Muscle of arm (tissue), 14 donors: Measurements from ENCODE around the gene PPA1. TPM values are rescaled to one million over a fixed set of nuclear protein-coding genes. Genes with fewer than 3 reads are reported as not detected.
A peak's percentile ranks its signal among the peaks of the same experiment; 100 is the strongest.
"Not testable (repeated sequence)": the region's sequence is repeated elsewhere in the genome, so short reads cannot be mapped to it uniquely, and the experiment has no call there.

Source experiments
- DNase-seq: peaks from one replicate; pipeline ENCODE4 v3.0.0-alpha.2; 2013
- long read RNA-seq, 11 donors: transcript quantifications; one replicate each; lab custom pipeline, GENCODE V29; 2026
- polyA plus RNA-seq, 12 donors: library from polyadenylated mRNA; unstranded; fragments of 120-200 nt; gene quantifications; one replicate each; pipeline ENCODE4 v1.2.1, GENCODE V29; 2013; ENCODE audit not compliant: insufficient read length in 12 of 12

Gene PPA1
- polyA plus RNA-seq, result 100 to 1,000 TPM in 2 of 12 donors, 10 to 100 TPM in 9, not detected in 1; 71.1 to 108 (median 85.4) TPM
- long read RNA-seq, donor 1, transcript PPA1-202 (11 exons, 1,295 nt), result major isoform, 60 of 393 reads
- long read RNA-seq, donor 1, partial matches to known transcripts, result 333 of 393 reads
- long read RNA-seq, donor 1, other reads (novel, unspliced or antisense), result 0 of 393 reads
- long read RNA-seq, donor 2, transcript PPA1-202 (11 exons, 1,295 nt), result major isoform, 52 of 52 reads
- long read RNA-seq, donor 2, partial matches to known transcripts, result 0 of 52 reads
- long read RNA-seq, donor 2, other reads (novel, unspliced or antisense), result 0 of 52 reads
- long read RNA-seq, donor 3, transcript PPA1-202 (11 exons, 1,295 nt), result major isoform, 20 of 48 reads
- long read RNA-seq, donor 3, partial matches to known transcripts, result 28 of 48 reads
- long read RNA-seq, donor 3, other reads (novel, unspliced or antisense), result 0 of 48 reads
- long read RNA-seq, donor 4, transcript PPA1-202 (11 exons, 1,295 nt), result major isoform, 23 of 41 reads
- long read RNA-seq, donor 4, partial matches to known transcripts, result 18 of 41 reads
- long read RNA-seq, donor 4, other reads (novel, unspliced or antisense), result 0 of 41 reads
- long read RNA-seq, donor 5, result 0 reads
- long read RNA-seq, donor 6, transcript PPA1-202 (11 exons, 1,295 nt), result major isoform, 20 of 20 reads
- long read RNA-seq, donor 6, partial matches to known transcripts, result 0 of 20 reads
- long read RNA-seq, donor 6, other reads (novel, unspliced or antisense), result 0 of 20 reads
- long read RNA-seq, donor 7, transcript PPA1-202 (11 exons, 1,295 nt), result major isoform, 30 of 30 reads
- long read RNA-seq, donor 7, partial matches to known transcripts, result 0 of 30 reads
- long read RNA-seq, donor 7, other reads (novel, unspliced or antisense), result 0 of 30 reads
- long read RNA-seq, donor 8, transcript PPA1-202 (11 exons, 1,295 nt), result major isoform, 49 of 295 reads
- long read RNA-seq, donor 8, partial matches to known transcripts, result 246 of 295 reads
- long read RNA-seq, donor 8, other reads (novel, unspliced or antisense), result 0 of 295 reads
- long read RNA-seq, donor 9, transcript PPA1-202 (11 exons, 1,295 nt), result major isoform, 39 of 109 reads
- long read RNA-seq, donor 9, partial matches to known transcripts, result 70 of 109 reads
- long read RNA-seq, donor 9, other reads (novel, unspliced or antisense), result 0 of 109 reads
- long read RNA-seq, donor 10, transcript PPA1-202 (11 exons, 1,295 nt), result major isoform, 42 of 127 reads
- long read RNA-seq, donor 10, partial matches to known transcripts, result 85 of 127 reads
- long read RNA-seq, donor 10, other reads (novel, unspliced or antisense), result 0 of 127 reads
- long read RNA-seq, donor 11, transcript PPA1-202 (11 exons, 1,295 nt), result major isoform, 54 of 206 reads
- long read RNA-seq, donor 11, partial matches to known transcripts, result 152 of 206 reads
- long read RNA-seq, donor 11, other reads (novel, unspliced or antisense), result 0 of 206 reads

DNA sequence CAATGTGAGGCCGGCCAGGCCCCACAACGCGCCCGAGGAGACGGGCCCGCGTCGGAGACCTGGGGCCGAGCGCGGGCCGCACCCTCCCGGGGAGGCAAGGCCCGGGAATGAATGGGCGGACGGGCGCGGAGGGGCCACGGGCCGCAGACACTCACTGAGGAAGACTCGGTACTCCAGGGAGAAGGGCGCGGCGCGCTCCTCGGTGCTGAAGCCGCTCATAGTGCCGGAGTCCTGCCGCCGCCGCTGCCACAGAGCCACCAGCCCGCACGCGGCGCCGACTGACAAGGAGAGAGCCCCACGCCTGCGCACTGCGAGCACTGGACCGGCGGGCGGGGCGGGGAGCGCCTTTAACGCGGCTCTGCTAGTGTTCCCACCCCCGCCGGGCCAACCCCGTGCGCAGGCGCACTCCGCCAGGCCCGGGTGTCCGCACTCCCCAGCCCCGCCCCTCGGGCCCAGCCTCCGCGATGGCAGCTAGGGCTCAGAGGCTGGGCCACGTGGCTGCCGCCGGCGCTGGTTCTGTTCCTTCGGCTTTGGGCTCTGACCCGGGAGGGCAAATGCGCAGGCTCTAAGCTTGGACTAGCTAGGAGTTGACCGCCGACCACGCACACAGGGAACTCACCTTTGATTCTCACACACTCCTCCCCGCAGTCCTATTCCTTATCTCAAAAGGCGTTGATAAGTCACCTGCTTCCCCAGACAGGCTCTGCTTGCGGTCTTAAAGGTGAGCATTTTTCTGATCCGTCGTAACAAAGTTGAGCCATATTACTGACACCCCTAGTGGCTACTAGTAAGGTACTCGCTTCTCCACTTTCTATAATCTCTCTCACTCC is at the start of gene PPA1:
TSS of gene PPA1 (minus strand) at position 321 of the 830 bp plus-strand sequence. CDS start at position 219, 102 bp downstream.
- peak; percentile 97 for DNase-seq

DNA sequence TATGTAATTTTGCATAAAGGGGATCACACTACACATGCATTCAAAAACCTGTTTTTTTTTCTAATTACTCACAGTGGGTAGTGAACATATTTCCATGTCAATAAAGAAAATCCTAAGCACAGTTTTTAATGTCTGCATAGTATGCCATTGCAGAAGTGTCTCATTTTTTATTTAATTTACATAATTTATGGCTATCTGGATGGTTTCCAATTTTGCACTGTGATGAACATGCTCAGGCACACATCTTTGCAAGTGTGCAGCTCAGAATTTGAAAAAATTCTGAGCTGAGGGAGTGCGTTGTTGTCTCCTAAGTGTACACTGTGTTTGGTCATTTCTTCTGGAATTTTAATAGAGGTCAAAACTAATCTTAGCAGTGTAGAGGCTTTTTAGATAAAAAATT is 48.4 kb upstream of the PPA1 start:
- DNase-seq, result no peak

DNA sequence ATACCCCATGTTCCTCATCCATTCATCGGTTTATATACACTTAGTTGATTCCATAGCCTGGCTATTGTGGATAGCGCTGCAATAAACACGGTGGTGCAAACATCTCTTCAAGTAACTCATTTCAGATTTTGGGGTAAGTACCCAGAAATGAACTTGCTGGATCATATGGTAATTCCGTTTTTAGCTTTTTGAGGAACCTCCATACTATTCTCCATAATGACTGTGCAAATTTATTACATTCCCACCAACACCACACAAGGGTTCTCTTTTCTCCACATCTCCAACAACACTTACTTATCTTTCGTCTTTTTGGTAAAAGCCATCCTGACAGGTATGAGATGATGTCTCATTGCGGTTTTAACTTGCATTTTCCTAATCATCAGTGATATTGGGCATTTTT is 46.9 kb upstream of the PPA1 start:
- no peak for DNase-seq

DNA sequence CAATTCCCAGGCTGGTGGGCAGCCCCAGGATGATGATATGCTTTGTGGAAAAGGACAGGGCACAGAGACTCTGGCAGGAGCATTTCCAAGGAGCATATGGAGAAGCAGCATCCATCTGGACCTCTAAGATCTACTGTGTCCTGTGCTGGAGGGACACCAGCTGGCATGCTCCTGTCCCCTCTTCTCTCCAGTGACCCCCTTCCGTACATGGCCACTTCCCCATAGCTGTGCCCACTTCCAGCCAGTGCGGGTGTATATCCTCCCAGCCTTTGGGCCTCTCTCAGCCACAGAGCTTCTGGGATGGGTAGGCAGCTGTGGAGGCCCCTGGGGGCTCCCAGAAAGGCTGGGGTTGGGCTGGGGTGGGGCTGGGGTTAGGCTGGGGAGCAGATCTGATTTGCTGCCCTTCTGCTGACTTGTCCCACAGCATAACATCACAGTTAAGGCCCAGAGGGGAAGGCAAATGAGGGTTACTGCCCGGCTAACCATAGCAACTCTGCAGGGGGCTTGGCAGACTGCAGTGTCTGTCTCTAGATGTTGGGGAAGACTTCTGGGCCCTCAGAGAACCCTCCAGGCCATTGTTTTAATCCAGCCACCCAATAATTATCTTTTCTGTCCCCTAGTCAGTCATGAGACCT is 44.3 kb upstream of the PPA1 start:
- DNase-seq, result no peak

DNA sequence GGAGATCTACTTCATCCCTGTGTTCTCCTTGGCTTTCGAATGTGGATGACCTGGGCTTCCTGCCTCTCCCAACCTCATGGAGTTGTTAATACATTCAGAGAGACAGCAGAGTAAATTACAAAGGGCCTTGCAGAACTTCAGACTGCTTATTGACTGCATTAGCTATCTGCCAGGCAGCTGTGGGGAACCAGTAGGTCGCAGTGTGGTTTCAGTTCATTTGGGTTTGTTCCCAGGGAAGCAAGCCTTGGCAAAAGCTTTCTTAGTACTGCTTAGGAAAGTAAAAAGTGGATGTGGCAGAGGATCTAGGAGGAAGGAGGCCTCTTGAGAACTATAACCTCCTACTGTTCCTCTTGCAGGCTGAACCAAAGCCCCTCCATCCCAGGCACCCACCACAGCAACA is 41.4 kb upstream of the PPA1 start:
- no peak for DNase-seq

DNA sequence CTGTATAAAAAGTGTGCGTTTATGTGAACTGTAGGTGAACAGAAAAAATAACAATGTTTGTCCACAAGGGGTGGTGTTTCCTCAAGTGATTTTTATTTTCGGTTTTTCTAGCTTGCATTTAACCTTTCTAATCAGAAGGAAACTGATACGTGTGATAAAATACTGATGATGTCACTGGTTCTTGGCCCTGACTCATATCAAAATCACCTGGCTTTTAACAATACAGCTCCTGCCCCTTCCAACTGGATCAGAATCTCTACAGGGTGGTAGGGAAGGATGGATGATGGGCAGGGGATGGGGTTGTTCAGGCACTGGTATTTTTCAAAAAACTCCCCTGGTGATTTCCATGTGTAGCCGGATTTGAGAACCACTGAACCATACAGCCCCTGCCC is 39.7 kb upstream of the PPA1 start:
- no peak for DNase-seq

DNA sequence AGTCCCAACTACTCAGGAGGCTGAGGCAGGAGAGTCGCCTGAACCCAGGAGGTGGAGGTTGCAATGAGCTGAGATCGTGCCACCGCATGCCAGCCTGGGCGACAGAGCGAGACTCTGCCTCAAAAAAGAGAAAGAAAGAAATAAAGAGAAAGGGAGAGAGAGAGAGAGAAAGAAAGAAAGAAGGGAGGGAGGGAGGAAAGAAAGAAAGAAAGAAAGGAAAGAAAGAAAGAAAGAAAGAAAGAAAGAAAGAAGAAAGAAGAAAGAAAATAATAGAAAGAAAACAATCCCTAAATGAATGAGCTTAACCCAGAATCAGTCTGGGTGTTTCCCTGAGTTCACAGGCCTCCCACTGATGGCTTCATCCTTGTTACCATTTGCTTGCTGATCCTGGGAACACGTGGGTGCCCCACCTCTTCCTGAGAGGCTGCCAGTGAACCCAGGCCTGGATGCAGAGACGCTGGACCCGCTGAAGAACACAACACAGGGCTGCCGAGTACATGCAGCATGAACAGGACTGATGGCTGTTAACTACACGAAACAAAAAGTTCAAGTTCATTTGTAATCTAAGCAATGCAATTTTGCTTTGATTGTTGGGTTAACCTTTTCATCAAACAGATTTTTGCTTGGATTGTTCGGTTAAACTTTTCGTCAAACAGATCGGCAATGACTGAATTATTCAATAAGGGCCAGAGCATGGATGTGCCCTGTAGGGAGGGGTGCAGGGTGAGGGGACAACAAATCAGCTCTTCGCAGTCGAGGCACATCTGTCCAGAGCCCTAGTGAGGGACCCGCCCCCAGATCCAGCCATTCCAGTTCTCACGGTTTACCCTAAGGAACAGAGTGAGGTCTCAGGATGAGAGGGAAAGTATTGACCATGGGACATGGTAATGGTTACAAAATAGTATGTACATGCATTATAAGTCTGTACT is 39.0 kb upstream of the PPA1 start:
- no peak for DNase-seq

DNA sequence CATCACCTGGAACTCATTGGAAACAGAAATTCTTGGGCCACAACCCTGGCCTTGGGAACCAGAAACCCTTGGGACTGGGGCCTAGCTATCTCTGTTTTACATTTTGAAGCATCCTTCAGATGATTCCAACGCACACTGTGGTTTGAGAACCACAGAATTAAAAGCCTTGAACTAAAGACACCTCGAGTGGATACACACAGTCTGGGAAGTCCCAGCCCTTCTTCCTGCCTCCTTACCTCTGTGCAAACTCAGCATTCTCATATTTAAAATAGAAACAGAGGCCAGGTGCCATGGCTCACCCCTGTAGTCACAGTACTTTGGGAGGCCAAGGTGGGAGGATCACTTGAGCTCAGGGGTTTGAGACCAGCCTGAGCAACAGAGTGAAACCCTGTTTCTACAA is 37.7 kb upstream of the PPA1 start:
- no peak for DNase-seq

DNA sequence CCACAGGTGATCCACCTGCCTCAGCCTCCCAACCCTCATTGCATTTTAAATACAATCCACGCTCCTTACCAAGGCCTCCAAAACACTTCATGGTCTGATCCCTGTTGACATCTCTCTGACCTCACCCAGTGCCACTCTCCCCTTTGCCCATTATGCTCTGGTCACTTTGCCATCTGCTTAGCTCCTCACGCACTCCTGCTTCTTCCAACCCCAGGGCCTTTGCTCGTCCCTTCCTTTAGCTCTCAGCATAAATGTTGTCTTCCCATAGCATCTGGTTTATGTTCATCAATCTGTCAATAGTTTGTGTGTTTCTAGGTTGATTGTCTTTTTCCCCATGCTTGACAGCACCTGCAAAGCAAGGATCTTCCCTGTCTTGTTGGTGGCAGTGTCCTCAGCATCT is 36.5 kb upstream of the PPA1 start:
- DNase-seq, result no peak

DNA sequence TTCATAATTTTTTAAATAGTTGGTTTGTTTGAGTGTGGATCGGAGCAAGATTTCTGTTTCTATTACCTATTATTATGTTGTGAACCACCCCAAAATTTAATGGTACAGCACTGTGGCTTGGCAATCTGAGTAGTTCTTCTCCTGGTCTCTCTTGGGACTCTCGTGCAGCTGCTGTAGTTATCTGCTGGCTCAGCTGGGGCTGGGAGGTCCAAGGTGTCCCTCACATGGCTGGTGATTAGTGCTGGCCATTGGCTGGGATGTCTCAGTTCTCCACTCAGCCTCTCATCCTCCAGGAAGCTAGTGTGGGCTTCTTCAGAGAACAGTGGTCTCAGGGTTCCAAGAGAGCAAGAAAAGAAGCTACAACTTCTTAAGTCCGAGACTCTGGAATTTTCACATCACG is 35.1 kb upstream of the PPA1 start:
- DNase-seq, result no peak

DNA sequence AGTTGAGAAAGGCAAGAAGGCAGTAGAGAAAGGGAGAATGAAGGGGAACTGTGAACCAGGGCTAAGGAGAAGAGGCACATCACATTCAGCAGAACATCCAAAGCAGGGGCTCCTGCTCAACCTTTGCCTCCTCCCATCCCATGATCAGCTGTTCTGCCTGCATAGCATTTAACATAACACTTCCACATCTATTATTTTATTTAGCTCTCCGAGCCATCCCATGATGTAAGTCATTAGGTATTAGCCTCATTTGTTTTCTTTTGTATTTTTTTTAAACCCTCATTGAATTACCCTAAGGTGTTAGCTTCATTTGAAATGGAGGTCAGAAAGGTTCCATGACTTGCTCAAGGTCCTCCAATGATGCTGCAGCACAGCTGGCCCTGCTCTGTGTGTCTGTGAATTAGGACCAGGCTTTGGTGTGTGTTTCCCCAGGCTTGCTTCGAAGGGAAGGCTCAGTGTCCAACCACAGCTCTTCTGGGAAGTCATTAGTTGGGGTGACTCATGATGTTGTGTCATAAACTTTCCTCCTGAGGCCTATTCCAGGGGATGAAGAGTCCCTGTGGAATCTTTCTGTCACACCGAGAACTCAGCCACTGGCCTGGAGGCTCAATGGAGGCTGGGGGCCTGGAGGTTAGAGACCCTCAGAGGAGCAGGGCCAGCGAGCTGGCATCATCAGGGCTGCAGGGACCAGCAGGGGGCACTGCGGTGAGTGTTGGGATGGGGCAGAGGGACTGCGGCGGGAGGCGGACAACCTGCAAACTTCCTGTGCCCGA is 34.1 kb upstream of the PPA1 start:
- no peak for DNase-seq

DNA sequence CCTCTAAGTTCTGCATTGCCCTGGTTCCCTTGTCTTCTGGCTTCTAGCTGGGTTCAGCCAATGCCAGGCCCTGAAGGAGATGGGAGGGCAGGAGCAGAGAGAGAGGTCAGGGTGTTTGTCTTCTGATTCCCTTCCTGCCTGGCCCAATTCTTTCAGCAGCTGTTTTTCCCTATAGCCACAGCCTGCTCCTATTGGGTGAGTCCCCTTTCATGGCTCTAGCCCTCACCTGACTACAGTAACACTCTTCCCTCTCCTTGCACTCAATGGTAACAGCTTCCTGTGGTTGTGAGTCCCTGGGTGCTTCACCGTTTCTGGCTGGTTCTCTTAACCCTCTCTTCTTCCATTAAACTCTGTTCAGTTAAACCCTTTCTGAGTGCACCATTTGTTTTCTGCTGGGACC is 33.5 kb upstream of the PPA1 start:
- no peak for DNase-seq

DNA sequence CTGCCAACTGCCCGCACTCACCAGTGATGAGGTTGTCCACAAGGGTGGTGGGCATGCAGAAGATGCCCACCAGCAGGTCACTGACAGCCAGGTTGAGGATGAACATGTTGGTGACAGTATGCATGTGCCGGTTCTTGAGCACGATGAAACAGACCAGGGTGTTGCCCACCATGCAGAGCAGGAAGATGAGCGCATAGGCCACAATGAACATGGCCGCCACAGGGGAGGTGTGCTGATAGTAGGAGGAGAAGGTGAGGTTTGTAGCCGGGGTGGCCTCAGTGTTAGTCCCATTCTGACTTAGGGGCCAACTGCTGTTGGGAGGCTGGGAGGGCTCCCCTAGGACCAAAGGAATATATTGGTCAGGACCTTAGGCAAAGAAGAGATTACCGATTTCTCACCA is 32.8 kb upstream of the PPA1 start:
- DNase-seq, result no peak

DNA sequence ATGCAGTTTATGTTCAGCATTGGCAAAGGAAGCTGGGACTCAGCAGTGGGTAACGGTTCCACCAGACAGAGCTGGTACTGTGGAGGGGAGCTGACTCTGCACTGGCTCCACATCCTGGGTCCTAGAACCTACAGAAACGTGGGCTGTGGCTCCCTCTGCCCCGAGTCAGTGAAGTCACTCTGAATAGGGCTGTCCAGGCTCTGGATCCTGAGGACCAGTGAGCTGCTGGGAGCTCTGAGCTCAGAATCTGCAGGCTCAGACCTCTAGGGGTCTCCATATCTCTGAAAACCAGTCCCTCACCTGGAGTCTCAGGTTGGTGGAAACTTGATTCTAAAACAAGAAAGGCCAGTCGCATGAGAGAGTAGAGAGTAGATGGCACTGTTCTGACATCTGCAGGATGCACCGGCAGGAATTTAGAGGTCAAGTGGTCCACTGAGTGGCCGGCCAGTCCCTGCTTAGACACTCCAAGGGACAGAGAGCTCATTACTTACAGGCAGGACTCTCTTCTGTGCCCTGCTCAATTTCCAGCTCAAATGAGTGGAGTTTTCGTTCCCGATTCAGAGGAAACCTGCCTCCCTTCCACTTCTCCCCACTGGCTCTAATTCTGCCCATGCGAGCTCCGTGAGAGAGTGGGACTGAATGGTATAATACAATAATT is 31.9 kb upstream of the PPA1 start:
- DNase-seq, result no peak

DNA sequence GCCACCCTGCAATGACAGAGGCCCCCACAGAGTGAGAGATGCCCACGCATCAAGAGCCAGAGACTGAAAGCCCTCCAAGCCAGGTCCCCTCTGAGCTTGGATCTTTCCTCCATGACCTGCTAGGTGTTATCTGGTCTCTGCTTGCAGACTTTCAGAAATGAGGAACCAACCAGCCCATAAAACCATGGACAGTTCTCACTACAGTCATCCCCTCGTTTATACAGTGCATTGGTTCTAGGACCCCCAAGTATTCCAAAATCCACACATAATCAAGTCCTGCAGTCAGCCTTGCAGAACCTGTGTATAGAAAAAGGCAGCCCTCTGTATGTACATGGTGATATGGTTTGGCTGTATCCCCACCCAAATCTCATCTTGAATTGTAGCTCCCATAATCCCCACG is 27.5 kb upstream of the PPA1 start:
- no peak for DNase-seq

DNA sequence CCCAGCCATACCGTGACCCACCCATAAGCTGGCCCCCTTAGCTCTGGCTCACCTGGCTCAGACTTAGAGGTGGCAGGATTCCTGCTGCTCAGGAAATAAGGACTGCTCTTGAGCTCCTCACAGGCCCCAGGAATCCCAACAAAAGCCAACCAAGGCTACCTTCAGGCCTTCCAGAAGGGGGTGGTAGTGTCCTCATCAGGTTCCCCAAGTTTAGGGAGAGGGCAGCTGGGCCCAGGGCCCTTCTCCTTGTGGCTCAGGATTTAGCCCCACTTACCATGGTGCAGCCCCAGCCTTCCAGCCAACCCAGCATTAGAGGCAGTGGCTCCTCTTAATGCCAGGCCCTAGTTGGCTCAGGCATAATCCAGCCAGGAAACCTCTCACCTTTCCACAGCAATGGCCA is 27.0 kb upstream of the PPA1 start:
- DNase-seq, result no peak

DNA sequence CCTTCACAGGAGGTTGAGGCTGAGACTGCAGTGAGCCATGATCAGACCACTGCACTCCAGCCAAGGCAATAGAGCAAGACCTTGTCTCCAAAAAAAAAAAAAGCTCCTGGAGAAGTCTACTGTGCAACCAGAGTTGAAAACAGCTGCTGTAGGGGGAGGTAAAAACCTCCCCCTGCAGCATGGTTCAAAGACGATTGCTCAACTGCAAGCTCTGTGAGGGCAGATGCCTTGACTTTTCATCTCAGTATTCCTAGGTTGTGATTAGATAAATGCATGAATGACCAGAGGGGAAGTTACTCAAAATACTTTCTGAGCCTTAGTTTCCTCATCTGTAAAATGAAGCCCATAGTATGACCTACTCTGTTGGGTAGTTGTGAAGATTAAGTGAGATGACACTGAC is 25.0 kb upstream of the PPA1 start:
- DNase-seq, result no peak

DNA sequence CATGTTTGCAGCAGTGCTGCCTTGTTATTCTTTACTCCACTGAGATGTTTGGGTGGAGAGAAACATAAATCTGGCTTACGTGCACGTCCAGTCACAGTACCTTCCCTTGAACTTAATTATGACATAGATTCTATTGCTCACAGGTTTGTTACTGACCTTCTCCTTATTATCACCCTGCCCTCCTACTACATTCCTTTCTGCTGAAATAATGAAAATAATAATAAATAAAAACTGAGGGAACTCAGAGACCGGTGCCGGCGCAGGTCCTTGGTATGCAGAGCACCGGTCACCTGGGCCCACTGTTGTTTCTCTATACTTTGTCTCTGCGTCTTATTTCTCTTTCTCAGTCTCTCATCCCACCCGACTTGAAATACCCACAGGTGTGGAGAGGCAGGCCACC is 24.6 kb upstream of the PPA1 start:
- not testable (repeated sequence) for DNase-seq
